Smooth muscle cell (in vitro differentiated cells): ENCODE measurements around the gene SPOCK1. TPM values are rescaled to one million over a fixed set of nuclear protein-coding genes. Genes with fewer than 3 reads are reported as not detected.

Source experiments
- DNase-seq: peaks from one replicate; lab custom pipeline; 2025; ENCODE audit not compliant: unreplicated experiment; lab: John Stamatoyannopoulos, UW
- H2AFZ ChIP-seq: fragments of 200-600 bp; sonication (generic); 2 replicates; pipeline ENCODE4 v1.6.0; 2016; ENCODE audit warnings: antibody characterized with exemption, low read depth, mild to moderate bottlenecking
- H3F3A ChIP-seq: fragments of 200-600 bp; sonication (generic); 2 replicates; pipeline ENCODE4 v1.6.0; 2017; ENCODE audit warnings: antibody characterized with exemption, low read depth
- H3K27ac ChIP-seq: fragments of 200-600 bp; sonication (generic); 2 replicates; pipeline ENCODE4 v1.5.1; 2016; ENCODE audit warnings: low read depth, mild to moderate bottlenecking
- H3K27me3 ChIP-seq: fragments of 200-600 bp; sonication (generic); 2 replicates; pipeline ENCODE4 v1.6.1; 2016; ENCODE audit warnings: low read depth, mild to moderate bottlenecking
- H3K36me3 ChIP-seq: fragments of 200-600 bp; sonication (generic); 2 replicates; pipeline ENCODE4 v1.5.1; 2016; ENCODE audit warnings: low read depth
- H3K4me1 ChIP-seq: fragments of 200-600 bp; sonication (generic); 2 replicates; pipeline ENCODE4 v1.5.1; 2016; ENCODE audit warnings: low read depth
- H3K4me2 ChIP-seq: fragments of 200-600 bp; sonication (generic); 2 replicates; pipeline ENCODE4 v1.6.0; 2016; ENCODE audit warnings: mild to moderate bottlenecking
- H3K4me3 ChIP-seq: fragments of 200-600 bp; sonication (generic); 2 replicates; pipeline ENCODE4 v1.5.1; 2016; ENCODE audit warnings: mild to moderate bottlenecking
- H3K79me2 ChIP-seq: fragments of 200-600 bp; sonication (generic); 2 replicates; pipeline ENCODE4 v1.6.0; 2016; ENCODE audit warnings: low read depth, mild to moderate bottlenecking
- H3K9ac ChIP-seq: fragments of 200-600 bp; sonication (generic); 2 replicates; pipeline ENCODE4 v1.6.0; 2016; ENCODE audit warnings: low read depth
- H3K9me3 ChIP-seq: fragments of 200-600 bp; sonication (generic); replicated peaks from 2 replicates; pipeline ENCODE4 v1.5.1; 2016; ENCODE audit warnings: low read depth
- H4K20me1 ChIP-seq: fragments of 200-600 bp; sonication (generic); 2 replicates; pipeline ENCODE4 v1.6.0; 2016; ENCODE audit warnings: low read depth
- CTCF ChIP-seq: fragments of 200-600 bp; sonication (generic); IDR thresholded peaks from 2 replicates; pipeline ENCODE4 v1.5.1; 2017; ENCODE audit warnings: borderline replicate concordance, mild to moderate bottlenecking, antibody characterized with exemption; ENCODE audit not compliant: insufficient read depth, poor library complexity, severe bottlenecking
- WGBS: methylation state at CpG from one replicate; pipeline ENCODE4 v1.1.7; 2016; ENCODE audit warnings: low lambda C conversion rate; 5-methylcytosine and 5-hydroxymethylcytosine counted together
- polyA plus RNA-seq: library from polyadenylated mRNA; unstranded; fragments of >200 nt; fragmentation: Nextera tagmentation; extraction: Ambion mirVana; gene quantifications from 2 replicates; pipeline ENCODE4 v1.2.1, GENCODE V29; 2016
- total RNA-seq: library from RNA; depleted of rRNA; stranded (reverse); fragments of >200 nt; gene quantifications from 2 replicates; pipeline ENCODE4 v1.2.3, GENCODE V29; 2014

Gene SPOCK1
- total and polyA plus RNA-seq, 2 experiments from 2014 or later: 56.2 to 80.0 TPM

GRCh38 chr5:137304226-137304874, 194.8 kb downstream of the SPOCK1 start:
- Histone ChIP-seq H3K4me2 (no peak overlapping the region), H3K9ac (no peak overlapping the region), H2AFZ (no peak overlapping the region), H3K4me1 (no peaks in the 10 kb centered on the region), H3K27ac (no peak overlapping the region), H3K79me2 (no peaks in the 10 kb centered on the region), H3F3A (no peaks in the 10 kb centered on the region), H4K20me1 (no peaks in the 10 kb centered on the region), H3K27me3 (no peaks in the 10 kb centered on the region), H3K9me3 (no peaks in the 10 kb centered on the region), H3K36me3 (no peaks in the 10 kb centered on the region), H3K4me3 (no peak overlapping the region)
- 88% methylated on average over 4 of the region's 4 CpGs for WGBS
- TF ChIP-seq CTCF: no peak
- DNase-seq: no peak

- H4K20me1 ChIP-seq: no peaks in the 10 kb centered on the region
- H3K4me2 ChIP-seq: no peak overlapping the region
- H3K9me3 ChIP-seq: no peaks in the 10 kb centered on the region
- H3K4me3 ChIP-seq: no peak overlapping the region
- 89% methylated on average over 5 of the region's 5 CpGs for WGBS
- no peak overlapping the region for H2AFZ ChIP-seq
- no peak overlapping the region for H3K27ac ChIP-seq
- no peak for DNase-seq
- H3K27me3 ChIP-seq: no peaks in the 10 kb centered on the region
- H3K79me2 ChIP-seq: no peaks in the 10 kb centered on the region
- H3K36me3 ChIP-seq: no peaks in the 10 kb centered on the region
- no peak for TF ChIP-seq CTCF
- H3K4me1 ChIP-seq: no peaks in the 10 kb centered on the region
- no peak overlapping the region for H3K9ac ChIP-seq
- H3F3A ChIP-seq: no peaks in the 10 kb centered on the region
Observed at GRCh38 chr5:137303509-137303908, 195.6 kb downstream of the SPOCK1 start.

GRCh38 chr5:137300411-137301240, 198.5 kb downstream of the SPOCK1 start:
- H3K79me2 ChIP-seq: no peaks in the 10 kb centered on the region
- no peaks in the 10 kb centered on the region for H3K36me3 ChIP-seq
- 74% methylated on average over 4 of the region's 4 CpGs for WGBS
- no peak overlapping the region for H3K4me3 ChIP-seq
- H3F3A ChIP-seq: no peaks in the 10 kb centered on the region
- DNase-seq: no peak
- peak overlapping the region; percentile 60 for H3K4me2 ChIP-seq
- H3K4me1 ChIP-seq: peaks cover 13% of the 10 kb centered on the region
- no peak overlapping the region for H3K9ac ChIP-seq
- H3K27ac ChIP-seq: peak overlapping the region; percentile 73
- H3K9me3 ChIP-seq: no peaks in the 10 kb centered on the region
- no peaks in the 10 kb centered on the region for H4K20me1 ChIP-seq
- H3K27me3 ChIP-seq: no peaks in the 10 kb centered on the region
- H2AFZ ChIP-seq: peak overlapping the region; percentile 15
- TF ChIP-seq CTCF: no peak
